Measurements from ENCODE around the gene HIC2. TPM values are rescaled to one million over a fixed set of nuclear protein-coding genes. Genes with fewer than 3 reads are reported as not detected.
"Not testable (repeated sequence)": the region's sequence is repeated elsewhere in the genome, so short reads cannot be mapped to it uniquely, and the experiment has no call there.

The HIC2 gene
- total RNA-seq, 1 experiment from 2014 or later = 5.6 TPM

- no peak for DNase-seq (ENCODE audit: low spot score)
These were observed 33.7 kb downstream of the HIC2 start for GRCh38 chr22:21450858-21451353.

DNA sequence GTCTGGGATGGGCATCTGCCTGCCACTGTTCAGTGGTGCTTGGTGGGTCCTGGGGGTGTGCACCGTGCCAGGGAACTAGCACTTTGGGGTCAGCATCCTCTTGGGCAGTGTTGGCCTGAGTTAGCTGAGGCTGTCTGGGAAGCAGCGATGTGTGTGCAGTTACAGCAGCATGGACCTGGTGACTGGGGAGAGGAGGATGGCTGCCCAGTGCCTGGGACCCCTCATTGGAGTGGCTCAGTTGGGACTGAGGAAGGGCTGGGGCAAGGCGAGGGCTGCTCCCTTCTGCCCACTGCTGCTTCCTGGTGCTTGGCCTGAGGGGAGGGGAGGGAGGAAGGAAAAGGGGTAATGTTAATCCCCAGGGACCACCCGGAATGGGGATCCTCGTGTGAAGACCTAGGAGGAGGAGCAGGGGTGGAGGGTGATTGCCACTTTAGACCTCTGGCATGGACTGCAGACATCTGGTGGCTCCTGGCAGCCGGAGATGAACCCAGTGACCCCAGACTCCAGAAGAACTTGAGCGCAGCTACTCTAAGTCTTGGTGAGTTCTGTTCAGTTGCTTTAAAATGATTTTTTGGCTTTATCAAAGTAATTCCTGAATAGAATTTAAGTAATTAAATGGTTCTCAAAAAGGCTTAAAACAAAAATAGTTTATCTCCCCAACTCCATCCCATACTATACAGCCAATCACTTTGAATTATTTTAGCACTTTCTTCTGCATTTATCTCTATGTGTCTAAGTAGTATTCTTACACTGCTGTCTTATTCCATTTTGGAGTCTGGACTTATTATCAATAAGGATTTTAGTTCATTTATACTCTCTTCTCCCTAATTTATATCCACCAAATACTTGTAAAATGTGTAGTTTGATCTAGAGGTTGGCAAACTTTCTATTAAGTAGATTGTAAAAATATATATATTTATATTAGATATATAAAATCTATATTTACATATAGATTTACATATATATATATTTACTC is 34.7 kb downstream of the HIC2 start:
- DNase-seq (ENCODE audit: low spot score) = no peak

GRCh38 chr22:21452666-21453065 is 35.5 kb downstream of the HIC2 start:
- DNase-seq (ENCODE audit: low spot score) = not testable (repeated sequence)

- not testable (repeated sequence) for DNase-seq (ENCODE audit: low spot score)
These were observed 37.8 kb downstream of the HIC2 start for GRCh38 chr22:21454998-21455333.

GRCh38 chr22:21455334-21456089 is 38.3 kb downstream of the HIC2 start:
- no peak for DNase-seq (ENCODE audit: low spot score)

GRCh38 chr22:21457023-21457787 is 40.0 kb downstream of the HIC2 start:
- DNase-seq (ENCODE audit: low spot score) = peak; percentile 13

GRCh38 chr22:21462672-21463071 is 45.5 kb downstream of the HIC2 start:
- DNase-seq (ENCODE audit: low spot score) = not testable (repeated sequence)

- not testable (repeated sequence) for DNase-seq (ENCODE audit: low spot score)
These were observed 50.4 kb downstream of the HIC2 start, which contains the start of gene TMEM191C for GRCh38 chr22:21467337-21468193. TMEM191C (plus strand) TSS chr22:21467387; CDS start chr22:21467460, 73 bp downstream.

GRCh38 chr22:21468194-21469096 is 51.3 kb downstream of the HIC2 start:
- peak; percentile 63 for DNase-seq (ENCODE audit: low spot score)

DNA sequence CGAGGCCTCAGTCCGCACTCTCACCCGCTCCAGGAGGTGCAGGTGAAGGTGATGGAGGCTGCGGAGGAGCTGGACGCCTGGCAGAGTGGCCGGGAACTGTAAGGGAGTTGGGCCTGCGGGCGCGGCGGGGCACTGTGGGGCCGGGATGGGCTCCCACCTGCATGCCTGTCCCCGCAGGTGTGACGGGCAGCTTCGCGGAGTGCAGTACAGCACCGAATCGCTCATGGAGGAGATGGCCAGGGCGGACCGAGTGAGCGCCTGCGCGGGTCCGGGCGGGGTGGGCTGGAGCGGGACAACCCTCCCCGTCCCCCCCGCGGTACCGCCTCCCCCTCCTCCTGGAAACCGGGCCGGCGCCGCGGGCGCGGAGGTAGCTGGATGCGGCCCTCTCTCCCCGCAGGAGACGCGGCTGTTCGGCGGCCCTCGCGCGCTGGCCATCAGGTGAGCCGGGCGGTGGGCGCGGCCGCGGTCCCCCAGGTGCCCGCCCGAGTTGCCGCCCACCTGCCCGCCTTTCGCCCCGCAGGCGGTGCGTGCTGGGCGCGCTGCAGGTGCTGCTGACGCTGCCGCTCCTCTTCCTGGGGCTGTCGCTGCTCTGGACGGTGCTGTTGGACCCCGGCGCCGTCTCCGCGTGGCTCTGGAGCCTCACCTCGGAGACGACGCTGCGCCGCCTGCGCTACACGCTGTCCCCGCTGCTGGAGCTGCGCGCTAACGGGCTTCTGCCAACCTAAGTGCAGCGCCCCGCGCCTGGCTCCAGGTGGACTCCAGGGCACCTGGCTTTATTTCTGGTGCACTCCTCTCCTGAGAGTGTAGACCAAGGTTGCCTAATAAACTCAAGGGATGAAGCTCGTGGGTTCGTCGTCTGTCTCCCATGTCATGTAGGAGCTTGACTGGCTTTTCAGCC is 52.2 kb downstream of the HIC2 start:
- not testable (repeated sequence) for DNase-seq (ENCODE audit: low spot score)

- not testable (repeated sequence) for DNase-seq (ENCODE audit: low spot score)
These were observed 55.8 kb downstream of the HIC2 start for GRCh38 chr22:21472984-21473383.

DNA sequence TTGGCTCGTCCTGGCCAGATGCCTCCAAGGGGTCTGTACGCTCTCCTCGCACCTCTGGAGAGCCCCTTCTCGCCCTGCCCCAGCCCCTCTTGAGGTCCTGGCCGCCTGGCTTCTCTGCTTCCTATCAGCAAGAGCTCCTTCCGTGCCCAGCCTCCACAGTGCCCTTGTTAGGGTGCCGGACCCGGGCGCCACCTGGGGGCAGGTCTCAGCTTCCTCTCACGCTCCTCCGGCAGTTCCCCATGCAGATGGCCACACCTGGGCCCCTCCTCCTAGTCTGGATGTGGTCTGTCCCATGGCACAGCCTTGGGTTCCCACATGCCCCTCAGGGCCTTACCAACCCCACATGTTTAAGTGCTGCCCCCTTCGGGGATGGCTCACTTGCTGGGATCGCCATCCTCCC is 56.5 kb downstream of the HIC2 start:
- not testable (repeated sequence) for DNase-seq (ENCODE audit: low spot score)

GRCh38 chr22:21484039-21484438 is 66.9 kb downstream of the HIC2 start:
- DNase-seq (ENCODE audit: low spot score) = not testable (repeated sequence)

- not testable (repeated sequence) for DNase-seq (ENCODE audit: low spot score)
These were observed 70.6 kb downstream of the HIC2 start for GRCh38 chr22:21487723-21488122.

GRCh38 chr22:21489149-21489680 is 72.0 kb downstream of the HIC2 start:
- not testable (repeated sequence) for DNase-seq (ENCODE audit: low spot score)

- DNase-seq (ENCODE audit: low spot score) = not testable (repeated sequence)
These were observed 73.4 kb downstream of the HIC2 start for GRCh38 chr22:21490556-21490955.

DNA sequence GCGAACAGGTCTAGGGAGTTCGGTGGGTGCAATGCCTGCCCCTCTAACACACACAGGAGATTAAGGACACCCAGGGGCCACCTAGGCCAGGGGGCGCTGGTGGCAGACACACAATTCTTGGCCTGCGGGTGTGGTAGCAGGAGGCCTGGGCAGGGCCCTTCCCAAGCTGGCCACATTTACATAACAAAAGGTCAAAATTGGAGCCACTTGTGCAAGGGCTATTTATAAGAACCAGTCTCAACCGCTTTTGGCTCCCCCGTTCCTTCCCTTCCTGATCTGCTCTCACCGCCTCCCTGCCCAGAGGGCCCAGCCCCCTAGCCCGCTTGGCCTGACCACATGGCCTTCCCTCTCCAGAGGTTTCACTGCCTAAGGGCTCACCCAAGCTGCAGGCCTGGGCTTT is 75.1 kb downstream of the HIC2 start:
- not testable (repeated sequence) for DNase-seq (ENCODE audit: low spot score)

Measured in HT-29 (cell line).